GM19043 (cell line): ENCODE data around the gene PRB2.
"Not testable (repeated sequence)": the region's sequence is repeated elsewhere in the genome, so short reads cannot be mapped to it uniquely, and the experiment has no call there.

Experiments
- ATAC-seq: cut with Tn5 transposase; IDR thresholded peaks from one replicate; pipeline ENCODE4 v1.9.1; 2021; ENCODE audit warnings: low read depth; ENCODE audit not compliant: unreplicated experiment

The PRB2 gene

DNA sequence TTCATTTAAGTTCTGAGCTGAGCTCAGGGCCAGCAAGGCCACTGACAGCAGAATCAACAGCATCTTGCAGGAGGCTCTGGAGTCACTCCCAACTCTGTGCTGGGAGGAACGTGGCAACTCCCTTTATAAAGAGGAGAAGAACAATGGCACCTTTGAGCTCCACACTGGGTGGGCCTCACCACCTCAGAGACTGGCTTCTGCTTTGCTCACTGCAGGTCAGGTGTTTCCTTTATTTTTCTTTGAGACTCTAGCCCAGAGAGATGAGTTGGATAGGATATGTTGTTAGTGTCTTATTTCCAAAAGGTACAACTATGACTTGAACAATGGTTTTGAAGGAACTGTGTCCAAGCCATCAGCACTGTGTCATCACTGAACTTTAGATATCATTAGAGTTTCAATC lies at the start of gene PRB2:
TSS of gene PRB2 (minus strand) at position 101 of the 400 bp plus-strand sequence. CDS start at position 63, 38 bp downstream.
- not testable (repeated sequence) for ATAC-seq

DNA sequence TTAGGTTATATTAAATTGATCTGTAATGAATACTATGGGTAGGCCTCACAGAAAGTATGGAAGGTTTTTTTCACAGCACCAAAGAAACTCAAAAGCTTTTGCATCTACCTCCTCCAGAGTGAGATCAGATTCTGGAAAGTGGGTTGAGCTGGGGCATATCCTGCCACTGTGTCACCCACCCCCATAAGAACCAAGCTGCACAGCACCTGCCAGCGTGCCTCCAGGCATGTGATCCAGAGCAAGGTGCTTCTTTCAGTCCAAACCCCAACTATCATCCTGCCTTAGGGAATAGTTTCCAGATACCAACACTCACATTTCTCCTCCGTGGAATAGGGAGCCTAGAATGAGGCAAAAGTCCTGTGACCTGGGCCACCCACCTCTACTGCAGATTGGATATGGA lies 42.6 kb upstream of the PRB2 start:
- no peak for ATAC-seq

DNA sequence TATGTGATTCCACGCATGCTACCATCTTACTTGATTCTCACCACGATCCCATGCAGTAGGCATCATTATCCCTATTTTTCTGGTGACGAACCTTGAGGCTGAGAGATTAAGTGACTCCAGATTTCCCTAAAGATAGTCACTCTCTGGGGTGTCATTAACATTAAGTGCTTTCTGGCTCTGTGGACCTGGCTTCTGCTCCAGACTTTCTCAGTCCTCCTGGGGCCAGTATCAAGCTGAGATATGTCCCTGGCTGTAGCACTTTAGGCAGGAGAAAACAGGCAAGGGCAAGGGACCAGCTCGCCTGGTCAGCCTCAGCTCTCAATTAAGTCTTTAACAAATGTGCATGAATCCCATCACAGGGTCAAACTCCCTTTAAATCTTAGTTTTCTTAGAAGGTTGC lies 38.3 kb upstream of the PRB2 start:
- no peak for ATAC-seq

GRCh38 chr12:11431486-11431885 lies 36.1 kb upstream of the PRB2 start:
- no peak for ATAC-seq

DNA sequence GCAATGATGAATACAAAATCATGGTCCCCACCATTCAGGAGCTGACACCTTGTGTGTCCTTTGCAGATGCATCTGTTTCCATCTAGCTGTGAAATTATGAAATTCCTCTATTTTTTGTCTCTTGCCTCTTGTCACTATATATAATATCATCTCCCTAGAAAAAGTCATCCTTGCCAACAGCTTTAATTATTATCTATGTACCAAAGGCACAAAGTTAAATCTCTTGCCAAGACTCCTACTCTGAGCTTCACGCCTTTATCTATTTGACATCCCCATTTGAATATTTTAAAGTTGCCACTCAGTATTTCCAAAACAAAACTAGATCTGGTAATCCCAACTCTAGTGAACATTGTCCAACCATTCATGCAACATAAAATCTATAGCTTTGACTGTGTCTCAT lies 32.0 kb upstream of the PRB2 start:
- ATAC-seq, result no peak

GRCh38 chr12:11412731-11413130 lies 17.4 kb upstream of the PRB2 start:
- no peak for ATAC-seq

GRCh38 chr12:11408096-11408495 lies 12.7 kb upstream of the PRB2 start:
- ATAC-seq, result no peak

DNA sequence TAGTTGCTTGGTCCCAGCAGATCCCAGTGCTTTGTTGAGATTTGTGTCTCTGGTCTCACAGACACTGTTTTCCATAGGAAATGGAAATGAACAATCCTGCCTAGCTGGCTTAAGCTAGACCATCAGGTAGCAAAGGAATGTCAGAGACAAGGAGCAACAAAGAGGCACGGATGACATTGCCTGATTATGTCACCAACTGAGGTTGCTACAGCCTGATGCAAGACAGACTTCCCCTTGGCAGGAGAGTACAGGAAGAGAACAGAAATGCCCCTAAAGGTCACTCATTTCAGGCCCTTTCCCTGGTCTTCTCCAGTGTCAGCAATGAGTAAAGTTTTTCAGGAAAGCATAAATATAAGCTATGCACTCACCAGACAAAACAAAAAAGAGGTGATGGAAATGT lies 2.0 kb upstream of the PRB2 start:
- ATAC-seq, result no peak

DNA sequence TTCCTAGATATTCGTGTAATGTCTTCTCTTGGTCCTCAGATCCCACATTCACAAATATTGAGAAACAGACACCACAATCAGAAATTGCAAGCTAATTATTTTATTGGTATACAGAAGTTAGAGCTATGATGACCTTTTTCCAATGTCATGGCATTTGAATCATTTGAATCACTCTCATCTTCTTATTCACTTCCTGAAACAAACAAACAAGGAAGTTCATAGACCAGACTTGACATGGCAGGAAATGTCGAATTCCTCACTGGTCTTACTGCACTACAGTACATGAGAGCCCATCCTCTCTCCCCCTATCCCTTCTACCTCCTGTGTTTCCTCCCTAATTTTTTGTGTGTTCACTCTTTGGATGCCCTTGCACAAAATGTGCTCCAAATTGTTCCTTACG lies 3.9 kb downstream of the PRB2 start:
- not testable (repeated sequence) for ATAC-seq

DNA sequence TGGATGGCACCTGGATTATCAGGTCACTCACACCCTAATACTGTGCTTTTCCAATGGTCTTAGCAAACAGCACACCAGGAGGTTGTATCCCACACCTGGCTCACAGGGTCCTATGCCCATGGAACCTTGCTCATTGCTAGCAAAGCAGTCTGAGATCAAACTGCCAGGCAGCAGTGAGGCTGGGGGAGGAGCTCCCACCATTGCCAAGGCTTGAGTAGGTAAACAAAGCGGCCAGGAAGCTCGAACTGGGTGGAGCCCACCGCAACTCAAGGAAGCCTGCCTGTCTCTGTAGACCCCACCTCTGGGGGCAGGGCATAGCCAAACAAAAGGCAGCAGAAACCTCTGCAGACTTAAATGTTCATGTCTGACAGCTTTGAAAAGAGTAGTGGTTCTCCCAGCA lies 17.9 kb downstream of the PRB2 start:
- not testable (repeated sequence) for ATAC-seq

DNA sequence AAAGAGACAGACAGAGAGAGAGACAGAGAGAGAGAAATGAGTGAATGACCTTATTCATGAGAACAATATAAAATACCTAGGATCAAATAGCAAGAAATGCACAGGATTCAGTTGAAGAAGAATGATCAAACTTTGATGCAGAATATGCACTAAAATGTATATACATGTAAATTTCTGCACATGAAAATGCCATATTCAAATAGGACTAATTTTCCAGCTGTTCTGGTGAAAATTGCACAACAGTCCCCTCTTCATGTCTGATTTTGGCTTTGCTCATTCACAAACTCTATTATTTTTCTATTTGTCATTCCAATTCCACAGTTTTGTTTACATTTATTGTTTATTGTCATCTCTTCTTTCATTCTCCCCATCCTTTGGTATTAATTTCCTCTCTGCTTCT lies 34.2 kb downstream of the PRB2 start:
- no peak for ATAC-seq

GRCh38 chr12:11360205-11360883 lies 35.0 kb downstream of the PRB2 start:
- ATAC-seq, result not testable (repeated sequence)

GRCh38 chr12:11351736-11352135 lies 43.6 kb downstream of the PRB2 start:
- ATAC-seq, result not testable (repeated sequence)

- ATAC-seq, result no peak
Observed at GRCh38 chr12:11348439-11348838, 46.9 kb downstream of the PRB2 start.

GRCh38 chr12:11347810-11348209 lies 47.6 kb downstream of the PRB2 start:
- no peak for ATAC-seq

DNA sequence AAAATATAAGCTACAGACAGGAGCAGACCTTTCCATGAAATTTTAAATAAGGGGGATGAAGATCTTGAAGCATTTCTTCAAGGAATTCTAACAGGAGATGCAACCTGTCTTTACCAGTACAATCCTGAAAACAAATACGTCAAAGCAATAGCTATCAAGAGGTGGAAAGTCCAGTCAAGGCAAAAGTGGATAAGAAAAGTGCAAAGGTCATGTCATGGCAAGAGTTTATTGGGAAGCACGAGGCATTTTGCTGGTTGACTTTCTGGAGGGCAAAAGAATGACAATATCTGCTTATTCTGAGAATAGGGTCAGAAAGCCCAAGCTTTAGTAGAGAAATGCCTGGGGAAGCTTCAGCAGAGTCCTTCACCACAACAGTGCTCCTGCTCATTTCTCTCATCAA lies 50.9 kb downstream of the PRB2 start:
- no peak for ATAC-seq
